Upper lobe of right lung (tissue), 1 donor: ENCODE measurements around the gene ZNF324B. TPM values are rescaled to one million over a fixed set of nuclear protein-coding genes. Genes with fewer than 3 reads are reported as not detected.
A peak's percentile ranks its signal among the peaks of the same experiment; 100 is the strongest.

Experiments
- ATAC-seq: fragments of 200-7000 bp; cut with Tn5 transposase; one replicate; pipeline ENCODE4 v1.9.1; 2020; ENCODE audit warnings: mild to moderate bottlenecking, moderate library complexity
- DNase-seq: peaks from one replicate; pipeline ENCODE4 v3.0.0-alpha.2; 2020
- H3K27ac ChIP-seq: fragments of 200-600 bp; one replicate; pipeline ENCODE4 v1.8.0; 2022
- H3K27me3 ChIP-seq: fragments of 200-600 bp; one replicate; pipeline ENCODE4 v1.8.0; 2022; ENCODE audit warnings: mild to moderate bottlenecking
- H3K36me3 ChIP-seq: fragments of 200-600 bp; one replicate; pipeline ENCODE4 v1.8.0; 2022
- H3K4me1 ChIP-seq: fragments of 200-600 bp; one replicate; pipeline ENCODE4 v1.8.0; 2022
- H3K4me3 ChIP-seq: fragments of 200-600 bp; one replicate; pipeline ENCODE4 v1.8.0; 2022; ENCODE audit warnings: mild to moderate bottlenecking
- H3K9me3 ChIP-seq: fragments of 200-600 bp; one replicate; pipeline ENCODE4 v1.8.0; 2022
- CTCF ChIP-seq: fragments of 200-600 bp; IDR thresholded peaks from one replicate; pipeline ENCODE4 v1.8.0; 2022; ENCODE audit warnings: antibody characterized with exemption
- intact Hi-C: fragments of 100-400 bp; cut with DNase I; formaldehyde crosslinking; loops from one replicate; pipeline ENCODE4 v1.11.0; 2022
- total RNA-seq: library from RNA; stranded (reverse); fragmentation: NEBNext Ultra II Directional; extraction: Animal tissue kit (Norgen Biotek cat#: 25700); gene quantifications from one replicate; pipeline ENCODE4 v1.2.1, GENCODE V29; 2021
- donor health status: DM: no; HTN: yes; CAD: no; lungs with severe emphysema.

Gene ZNF324B
- total RNA-seq, 1 donor from 2014 or later: 6.9 TPM

GRCh38 chr19:58476498-58477015 is 25.1 kb downstream of the ZNF324B start:
- H3K9me3 ChIP-seq: no peaks in the 10 kb centered on the region
- no peaks in the 10 kb centered on the region for H3K27me3 ChIP-seq
- intact Hi-C loops: no loop called here
- ATAC-seq (no peak), DNase-seq (no peak)
- peaks cover 15% of the 10 kb centered on the region for H3K4me1 ChIP-seq
- peak overlapping the region; percentile 94 for H3K27ac ChIP-seq
- H3K36me3 ChIP-seq: peaks cover 32% of the 10 kb centered on the region
- no peak for TF ChIP-seq CTCF
- peak overlapping the region; percentile 71 for H3K4me3 ChIP-seq

GRCh38 chr19:58477130-58477529 is 25.7 kb downstream of the ZNF324B start:
- Histone ChIP-seq H3K9me3 (no peaks in the 10 kb centered on the region), H3K4me1 (peaks cover 15% of the 10 kb centered on the region), H3K4me3 (no peak overlapping the region), H3K27me3 (no peaks in the 10 kb centered on the region), H3K36me3 (peaks cover 26% of the 10 kb centered on the region), H3K27ac (peak overlapping the region; percentile 94)
- TF ChIP-seq CTCF: no peak
- no peak for ATAC-seq
- DNase-seq: no peak
- intact Hi-C loops: no loop called here

- no peaks in the 10 kb centered on the region for H3K27me3 ChIP-seq
- no peak overlapping the region for H3K4me3 ChIP-seq
- no peak for TF ChIP-seq CTCF
- H3K36me3 ChIP-seq: peaks cover 19% of the 10 kb centered on the region
- no peak overlapping the region for H3K27ac ChIP-seq
- H3K4me1 ChIP-seq: peaks cover 15% of the 10 kb centered on the region
- intact Hi-C loops: no loop called here
- H3K9me3 ChIP-seq: no peaks in the 10 kb centered on the region
- no peak for ATAC-seq
- DNase-seq: no peak
These were observed 26.4 kb downstream of the ZNF324B start for GRCh38 chr19:58477871-58478270.

- no peaks in the 10 kb centered on the region for H3K9me3 ChIP-seq
- no peak overlapping the region for H3K4me3 ChIP-seq
- no peaks in the 10 kb centered on the region for H3K27me3 ChIP-seq
- H3K36me3 ChIP-seq: peaks cover 14% of the 10 kb centered on the region
- intact Hi-C loops: no loop called here
- no peak for TF ChIP-seq CTCF
- H3K4me1 ChIP-seq: peaks cover 15% of the 10 kb centered on the region
- no peak for DNase-seq
- H3K27ac ChIP-seq: no peak overlapping the region
- no peak for ATAC-seq
These were observed 27.9 kb downstream of the ZNF324B start for GRCh38 chr19:58479303-58479702.

GRCh38 chr19:58479736-58480480 is 28.5 kb downstream of the ZNF324B start:
- ATAC-seq: no peak
- no peak overlapping the region for H3K4me3 ChIP-seq
- H3K36me3 ChIP-seq: peaks cover 14% of the 10 kb centered on the region
- no peaks in the 10 kb centered on the region for H3K27me3 ChIP-seq
- TF ChIP-seq CTCF: no peak
- no peaks in the 10 kb centered on the region for H3K9me3 ChIP-seq
- peaks cover 13% of the 10 kb centered on the region for H3K4me1 ChIP-seq
- DNase-seq: no peak
- intact Hi-C loops: no loop called here
- H3K27ac ChIP-seq: no peak overlapping the region
